SK-N-MC (cell line): ENCODE results near the gene C2CD3.

Source experiments
- EZH2 ChIP-seq: fragments of 200-600 bp; sonication (generic); IDR thresholded peaks from one replicate; pipeline ENCODE4 v1.6.1; 2017; ENCODE audit warnings: antibody characterized with exemption
- FOXP2 ChIP-seq: optimal IDR thresholded peaks from 2 replicates; pipeline ENCODE3; 2011; ENCODE audit warnings: mild to moderate bottlenecking, moderate library complexity; ENCODE audit not compliant: insufficient read depth; ENCODE audit errors: extremely low read length, control extremely low read depth
- POLR2AphosphoS5 ChIP-seq: IDR thresholded peaks from 2 replicates; pipeline ENCODE4 v1.6.1; 2012; ENCODE audit warnings: mild to moderate bottlenecking, low read depth, low read length, borderline replicate concordance

DNA sequence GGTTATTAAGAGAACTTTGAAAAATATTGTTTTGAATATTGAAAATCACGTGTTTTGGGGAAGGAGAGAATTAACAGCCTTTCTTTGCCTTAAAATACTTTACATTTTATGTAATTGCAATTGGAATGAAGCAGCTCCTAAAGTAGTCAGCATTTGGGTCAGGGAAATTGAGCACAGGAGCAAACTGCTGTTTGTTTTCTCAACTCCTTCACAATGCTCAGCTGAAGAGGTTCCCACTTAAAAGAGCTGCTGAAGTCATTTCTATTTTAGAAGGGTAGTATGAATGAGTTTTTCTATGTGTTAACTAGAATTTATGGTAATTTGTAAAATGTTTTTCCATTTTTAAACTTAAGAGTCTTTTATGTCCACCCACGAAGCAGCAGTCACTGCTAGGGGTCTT is 180.1 kb downstream of the C2CD3 start:
- no peak for TF ChIP-seq POLR2AphosphoS5
- TF ChIP-seq EZH2, result no peak
- no peak for TF ChIP-seq FOXP2
